Stimulated activated CD4-positive, alpha-beta T cell treated with anti-CD3 and anti-CD28 coated beads, Interleukin-4, amount 100 ng/mL, for 24 hours (primary cell): ENCODE measurements around the gene CLEC19A.
A peak's percentile ranks its signal among the peaks of the same experiment; 100 is the strongest.
"Not testable (repeated sequence)": the region's sequence is repeated elsewhere in the genome, so short reads cannot be mapped to it uniquely, and the experiment has no call there.

Experiments used
- DNase-seq: peaks from one replicate; pipeline ENCODE4 v3.0.0-alpha.2; 2020

Gene CLEC19A

DNA sequence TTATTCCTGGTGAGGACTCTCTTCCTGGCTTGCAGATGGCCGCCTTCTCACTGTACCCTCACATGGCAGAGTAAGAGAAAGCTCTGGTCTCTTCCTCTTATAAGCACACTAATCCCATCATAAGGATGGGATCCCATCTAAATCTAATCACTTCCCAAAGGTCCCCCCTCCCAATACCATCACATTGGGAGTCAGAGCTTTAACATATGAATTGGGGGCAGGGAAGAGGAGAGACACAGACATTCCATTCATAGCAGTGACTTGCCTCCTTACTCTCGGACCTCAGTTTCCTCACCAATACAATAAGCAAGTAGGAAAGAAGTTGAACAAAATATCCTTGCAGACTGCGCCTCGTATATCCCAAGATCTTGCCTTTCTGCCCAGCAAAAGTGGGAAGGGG is 1.7 kb downstream of the CLEC19A start:
- no peak for DNase-seq

- DNase-seq = no peak
Measured at GRCh38 chr16:19288872-19289799, 3.6 kb downstream of the CLEC19A start.

DNA sequence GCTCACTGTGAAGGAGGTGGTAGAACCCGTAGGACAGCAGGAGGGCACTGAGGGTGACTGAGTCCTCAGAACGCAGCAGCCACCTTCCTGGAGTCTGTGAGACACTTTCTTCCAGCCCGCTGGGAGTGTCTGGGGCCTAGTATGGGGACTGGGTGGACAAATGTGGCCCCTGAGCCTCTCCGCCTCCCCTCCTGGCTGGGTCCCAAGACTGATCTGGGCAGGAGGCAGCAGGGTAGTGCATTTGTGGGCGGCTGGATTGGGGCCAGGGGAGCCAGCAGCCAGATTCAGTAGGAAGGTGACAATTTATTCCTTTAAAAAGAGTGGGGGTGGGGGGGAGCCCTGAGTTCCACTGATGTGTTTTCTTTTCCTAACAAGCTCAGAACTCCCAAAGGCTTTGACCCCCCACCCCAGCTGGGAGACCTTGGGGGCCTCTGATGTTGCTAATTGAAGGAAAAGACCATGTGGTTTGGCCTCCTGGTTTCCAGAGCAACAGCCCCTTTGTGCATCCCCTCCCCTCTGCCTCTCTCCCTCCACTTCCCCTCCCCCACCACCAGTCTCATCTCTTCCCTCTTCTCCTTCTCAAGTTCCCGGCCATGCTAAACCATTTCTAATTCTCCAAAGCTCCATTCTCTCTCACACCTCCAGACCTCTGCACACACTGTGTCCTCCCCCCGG is 4.4 kb downstream of the CLEC19A start:
- DNase-seq = no peak

DNA sequence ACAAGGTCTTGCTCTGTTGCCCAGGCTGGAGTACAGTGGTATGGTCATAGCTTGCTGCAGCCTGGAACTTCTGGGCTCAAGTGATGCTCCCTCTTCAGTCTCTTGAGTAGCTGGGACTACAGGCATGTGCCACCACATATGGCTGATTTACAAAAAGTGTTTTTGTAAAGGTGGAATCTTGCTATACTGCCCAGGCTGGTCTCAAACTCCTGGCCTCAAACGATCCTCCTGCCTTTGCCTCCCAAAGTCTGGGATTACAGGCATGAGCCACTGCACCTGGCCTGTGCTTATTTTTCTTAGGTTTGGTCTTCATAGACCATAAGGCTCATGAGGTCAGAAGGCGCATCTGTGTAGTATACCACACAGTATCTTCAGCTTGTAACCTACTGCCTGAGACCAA is 5.3 kb downstream of the CLEC19A start:
- no peak for DNase-seq

DNA sequence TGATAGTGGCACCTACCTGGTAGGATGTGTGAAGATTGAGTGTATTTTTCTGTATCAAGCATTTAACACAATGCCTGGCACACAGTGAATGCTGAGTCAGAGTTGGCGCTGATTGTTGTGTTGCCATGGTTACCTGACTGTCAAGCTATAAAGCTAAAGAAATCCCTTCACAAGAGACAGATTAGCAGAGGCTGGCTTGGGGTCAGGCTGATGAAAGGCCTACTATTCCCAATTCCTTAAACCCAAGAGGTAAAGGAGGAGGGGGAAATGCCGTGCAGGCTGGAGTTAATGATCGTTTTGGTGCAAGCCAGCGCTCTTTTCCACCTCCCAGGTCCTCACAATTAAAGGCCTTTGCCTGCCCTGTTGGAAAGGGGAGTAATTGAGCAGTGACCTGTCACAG is 5.9 kb downstream of the CLEC19A start:
- no peak for DNase-seq

GRCh38 chr16:19292186-19292585 is 6.7 kb downstream of the CLEC19A start:
- no peak for DNase-seq

DNA sequence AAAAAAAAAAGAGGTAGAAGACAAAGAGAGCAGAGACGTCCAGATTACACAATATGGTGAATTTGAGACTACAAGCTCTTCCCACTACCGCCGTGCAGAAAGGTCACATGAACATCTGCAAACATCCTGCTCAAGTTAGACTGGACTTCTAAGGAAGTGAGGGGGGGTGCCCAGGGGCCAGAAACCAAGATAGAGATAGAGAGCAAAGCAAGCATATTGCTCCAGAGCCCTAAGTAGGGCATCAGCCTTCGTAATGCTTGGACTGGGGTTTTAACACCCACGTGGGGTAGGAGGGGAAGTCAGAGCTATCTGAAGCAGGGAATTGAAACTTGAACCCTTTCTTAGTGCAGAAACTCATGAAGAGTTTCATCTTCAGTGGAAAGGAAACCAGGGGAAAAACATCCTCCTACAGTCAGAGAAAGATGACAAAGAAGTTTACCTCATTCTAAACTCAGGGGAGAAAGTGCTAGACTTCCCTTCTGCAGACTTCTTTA is 8.7 kb downstream of the CLEC19A start:
- DNase-seq = peak; percentile 57

DNA sequence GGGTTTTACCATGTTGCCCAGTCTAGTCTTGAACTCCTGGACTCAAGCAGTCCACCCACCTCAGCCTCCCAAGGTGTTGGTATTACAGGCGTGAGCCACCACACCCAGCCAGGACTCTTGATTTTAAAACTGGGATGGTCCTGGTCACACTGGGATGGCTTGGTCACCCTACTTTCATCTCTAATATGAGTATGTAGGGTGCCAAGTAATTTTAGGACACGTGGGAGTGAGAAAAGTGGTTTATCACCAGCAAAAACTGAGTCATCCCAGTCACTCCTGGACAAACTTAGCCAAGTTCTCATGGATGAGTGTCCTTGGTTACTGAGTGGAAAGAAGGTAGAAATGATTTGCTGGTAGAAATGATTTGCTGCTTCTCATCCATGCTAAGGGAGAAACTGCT is 9.9 kb downstream of the CLEC19A start:
- peak; percentile 13 for DNase-seq

DNA sequence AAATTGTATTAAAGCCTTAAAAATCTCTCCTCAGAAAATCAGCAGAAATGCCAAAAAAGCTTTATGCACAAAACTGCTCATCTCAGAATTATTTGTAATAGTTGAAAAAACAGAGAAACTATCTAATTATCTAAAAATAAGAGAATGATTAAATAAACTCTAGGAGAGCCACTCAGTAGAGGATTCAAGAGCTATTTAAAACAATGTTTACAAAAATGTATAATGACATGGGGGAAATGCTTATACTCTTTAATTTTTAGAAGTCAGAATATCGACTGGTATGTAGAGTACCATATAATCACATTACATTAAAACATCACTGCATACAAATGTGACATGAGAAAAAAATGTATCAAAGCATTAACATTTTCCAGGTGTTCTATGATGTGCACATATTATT is 11.9 kb downstream of the CLEC19A start:
- no peak for DNase-seq

- DNase-seq = no peak
Measured at GRCh38 chr16:19299565-19299964, 14.0 kb downstream of the CLEC19A start.

DNA sequence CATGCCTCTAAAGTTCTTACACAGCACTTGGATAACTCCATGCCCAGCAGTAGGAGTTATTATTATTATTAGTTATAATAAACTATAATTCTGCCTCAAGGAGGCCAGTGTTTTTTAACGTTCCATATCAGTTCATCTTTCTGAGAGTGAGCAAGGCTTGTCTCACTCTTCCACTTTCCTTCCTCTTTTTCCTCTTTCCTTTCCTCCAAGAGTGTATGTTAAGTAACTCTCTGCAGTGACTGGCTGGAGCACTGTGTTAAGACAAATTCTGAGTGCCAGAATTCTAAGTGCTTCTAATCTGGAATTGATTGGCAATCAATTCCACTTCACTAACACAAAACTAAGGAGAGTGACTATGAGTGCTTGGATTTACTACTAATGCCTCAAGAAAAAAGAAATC is 16.4 kb downstream of the CLEC19A start:
- DNase-seq = no peak

DNA sequence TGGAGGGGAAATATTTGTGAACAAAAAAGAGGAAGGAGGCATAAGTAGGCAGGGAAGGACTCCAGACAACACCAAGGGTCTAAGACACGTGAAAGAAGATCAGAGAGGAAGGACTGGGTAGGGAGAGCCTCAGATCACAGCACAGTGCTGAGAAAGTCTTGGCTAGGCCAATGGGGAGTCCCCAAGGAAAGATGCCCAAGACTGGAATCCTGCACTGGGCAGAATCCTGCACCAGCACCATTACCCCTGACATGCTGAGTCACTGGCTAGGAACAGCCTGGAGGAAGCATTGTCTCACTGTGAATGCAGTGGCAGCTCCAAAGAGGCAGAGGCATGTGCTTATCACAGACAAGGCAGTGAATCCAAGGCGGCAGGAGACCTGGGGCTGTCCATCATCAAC is 19.2 kb downstream of the CLEC19A start:
- no peak for DNase-seq

DNA sequence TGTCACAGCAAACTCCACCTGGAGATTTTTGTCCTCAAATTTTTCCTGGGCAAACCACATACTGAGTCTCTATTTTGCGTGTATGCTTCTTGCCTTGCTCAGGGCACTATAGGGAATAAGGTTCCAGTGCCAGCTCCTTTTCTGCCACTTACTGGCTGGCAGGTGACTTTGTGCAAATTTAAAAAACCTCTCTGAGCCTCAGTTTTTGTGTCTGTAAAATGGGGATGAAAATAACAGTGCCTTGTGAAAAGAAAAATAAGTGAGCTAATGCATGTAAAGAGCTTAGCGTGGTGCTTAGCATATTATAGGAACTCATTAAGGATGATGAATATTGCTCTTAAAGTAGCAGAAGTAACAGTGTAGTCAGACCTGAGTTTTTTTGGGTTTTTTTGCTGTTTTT is 19.9 kb downstream of the CLEC19A start:
- DNase-seq = no peak

GRCh38 chr16:19307587-19308241 is 22.2 kb downstream of the CLEC19A start:
- DNase-seq = no peak

- no peak for DNase-seq
Measured at GRCh38 chr16:19308392-19308791, 22.9 kb downstream of the CLEC19A start.

GRCh38 chr16:19309178-19309577 is 23.6 kb downstream of the CLEC19A start:
- no peak for DNase-seq

DNA sequence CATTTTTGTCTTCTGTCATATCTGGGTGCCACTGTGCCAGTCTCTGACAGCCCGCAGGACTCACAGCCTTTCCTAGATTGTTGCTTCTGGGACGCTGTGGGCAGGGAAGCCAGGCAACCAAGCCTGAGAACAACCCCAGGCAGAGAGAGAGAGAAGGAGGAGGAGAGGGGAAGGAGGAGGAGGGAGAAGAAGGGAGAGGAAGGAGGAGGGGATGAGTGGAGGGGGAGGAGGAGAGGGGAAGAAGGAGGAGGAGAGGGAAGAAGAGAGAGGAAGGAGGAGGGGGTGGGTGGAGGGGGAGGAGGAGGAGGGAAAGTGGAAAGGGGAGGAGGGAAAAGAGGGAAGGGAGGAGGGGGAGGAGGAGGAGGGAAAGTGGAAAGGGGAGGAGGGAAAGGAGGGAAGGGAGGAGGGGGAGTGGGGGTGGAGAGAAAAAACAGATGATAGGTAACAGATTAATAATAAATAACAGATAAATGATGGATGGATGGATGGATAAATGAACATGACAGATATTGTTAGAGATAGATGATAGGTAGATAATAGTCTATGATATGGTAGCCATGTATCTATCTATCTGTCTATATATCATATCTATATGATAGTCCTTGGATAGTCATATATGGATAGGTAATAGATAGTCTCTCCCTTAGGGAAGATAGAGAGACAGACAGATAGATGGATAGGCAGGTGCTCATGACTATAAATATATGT is 29.3 kb downstream of the CLEC19A start:
- no peak for DNase-seq

GRCh38 chr16:19315889-19316433 is 30.4 kb downstream of the CLEC19A start:
- no peak for DNase-seq

DNA sequence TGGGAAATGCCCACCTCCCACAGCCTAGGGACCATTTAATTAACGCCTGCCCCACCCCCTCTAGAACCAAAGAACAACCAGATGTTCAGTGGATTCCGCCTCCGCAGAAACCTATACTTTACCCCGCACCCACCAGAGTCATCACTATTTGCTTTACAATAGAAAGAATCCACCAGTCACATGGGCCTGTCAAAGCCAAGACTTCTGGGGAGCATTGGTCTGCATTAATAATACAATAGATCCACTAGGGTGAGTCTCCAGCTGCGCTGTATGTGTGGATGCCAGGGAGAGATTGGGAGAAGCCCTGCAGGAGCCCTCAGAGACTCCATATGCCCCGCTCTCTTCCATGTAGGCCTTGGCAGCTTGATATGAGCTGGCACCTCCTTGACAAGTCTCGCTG is 31.3 kb downstream of the CLEC19A start:
- no peak for DNase-seq

DNA sequence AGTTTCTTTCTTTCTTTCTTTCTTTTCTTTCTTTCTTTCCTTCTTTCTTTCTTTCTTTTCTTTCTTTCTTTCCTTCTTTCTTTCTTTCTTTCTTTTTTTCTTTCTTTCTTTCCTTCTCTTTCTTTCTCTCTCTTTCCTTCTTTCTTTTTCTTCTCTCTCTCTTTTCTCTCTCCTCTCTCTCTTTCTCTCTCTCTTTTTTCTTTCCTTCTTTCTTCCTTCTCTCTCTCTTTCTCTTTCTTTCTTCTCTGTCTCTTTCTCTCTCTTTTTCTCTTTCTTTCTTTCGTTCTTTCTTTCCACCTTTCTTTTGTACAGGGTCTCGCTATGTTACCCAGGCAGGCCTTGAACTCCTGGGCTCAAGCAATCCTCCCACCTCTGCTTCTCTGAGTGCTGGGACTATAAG is 35.7 kb downstream of the CLEC19A start:
- DNase-seq = not testable (repeated sequence)

- DNase-seq = no peak
Measured at GRCh38 chr16:19323596-19323995, 38.1 kb downstream of the CLEC19A start.

- no peak for DNase-seq
Measured at GRCh38 chr16:19328364-19328763, 42.8 kb downstream of the CLEC19A start.

- DNase-seq = no peak
Measured at GRCh38 chr16:19329932-19330331, 44.4 kb downstream of the CLEC19A start.
